K562 (cell line): ENCODE results near the gene DPEP3. TPM values are rescaled to one million over a fixed set of nuclear protein-coding genes. Genes with fewer than 3 reads are reported as not detected.

Experiments
- ARID4B ChIP-seq: sonication (generic); formaldehyde crosslinking; IDR thresholded peaks from 2 replicates; pipeline ENCODE4 v1.8.0; 2022; ENCODE audit warnings: mild to moderate bottlenecking, missing genetic modification reagents
- ATF1 ChIP-seq, 2 experiments: fragments of 450-650 bp in 1 of 2; IDR thresholded peaks; 2 replicates each; pipeline ENCODE4 v1.6.1; 2016; ENCODE audit warnings: missing compliant biosample characterization in 1 of 2, missing genetic modification characterization in 1 of 2
- CCNT2 ChIP-seq: IDR thresholded peaks from 2 replicates; pipeline ENCODE4 v1.6.1; 2011; ENCODE audit warnings: borderline replicate concordance, low read depth, mild to moderate bottlenecking, moderate library complexity, mixed read lengths, low read length; ENCODE audit not compliant: insufficient read length; ENCODE audit errors: extremely low read depth
- ETV6 ChIP-seq, 3 experiments: fragments of 150-350 bp in 1 of 3; sonication (generic) in 1 of 3; formaldehyde crosslinking in 1 of 3; IDR thresholded peaks; 2 replicates each; pipeline versions ENCODE4 v1.6.1 to v1.8.0; 2014 to 2022; ENCODE audit warnings: borderline replicate concordance in 2 of 3, low read depth in 2 of 3, antibody characterized with exemption in 1 of 3, low read length in 1 of 3, mild to moderate bottlenecking in 1 of 3, missing genetic modification reagents in 1 of 3
- ILF3 ChIP-seq: fragments of 450-650 bp; IDR thresholded peaks from 2 replicates; pipeline ENCODE4 v1.6.1; 2018; ENCODE audit warnings: antibody characterized with exemption, mild to moderate bottlenecking, moderate library complexity, borderline replicate concordance
- KAT2B ChIP-seq: IDR thresholded peaks from one replicate; pipeline ENCODE4 v1.6.1; 2012; ENCODE audit warnings: low read depth, mild to moderate bottlenecking, control low read depth, inconsistent platforms, low read length, moderate library complexity
- KDM1A ChIP-seq, 2 experiments: fragments of 450-650 bp; IDR thresholded peaks; 2 replicates each; pipeline ENCODE4 v1.6.1; 2016; ENCODE audit warnings: mild to moderate bottlenecking in 2 of 2
- RERE ChIP-seq: sonication (generic); formaldehyde crosslinking; IDR thresholded peaks from 2 replicates; pipeline ENCODE4 v1.8.0; 2023; ENCODE audit warnings: missing genetic modification reagents, mild to moderate bottlenecking, borderline replicate concordance
- ZNF239 ChIP-seq: fragments of 250-450 bp; sonication (Bioruptor Pico); IDR thresholded peaks from 2 replicates; pipeline ENCODE4 v1.4.0; 2020; ENCODE audit warnings: mild to moderate bottlenecking
- polyA plus RNA-seq, 8 experiments: library from polyadenylated mRNA; depleted of rRNA in 4 of 8; stranded (reverse) in 5 of 8; unstranded in 3 of 8; fragments of >200 nt; fragmentation: Nextera tagmentation in 2 of 8; fragmentation: Illumina TruSeq in 1 of 8; extraction: Ambion mirVana in 2 of 8; extraction: Trizol in 1 of 8; gene quantifications; 2 replicates each; pipeline versions ENCODE4 v1.2.1 to v1.2.3, GENCODE V29; 2011 to 2014; ENCODE audit warnings: inconsistent platforms in 1 of 8, missing spikeins in 1 of 8
- total RNA-seq, 7 experiments: library from RNA; depleted of rRNA in 6 of 7; stranded (reverse); fragments of >200 nt in 6 of 7; fragmentation: Illumina TruSeq in 2 of 7; extraction: Trizol in 2 of 7; gene quantifications; 2 replicates each; pipeline versions ENCODE4 v1.2.1 to v1.2.3, GENCODE V29; 2011 to 2021; ENCODE audit warnings: low replicate concordance in 1 of 7
- TF ChIP-seq, protein P1 (sequence below): fragments of 250-450 bp; sonication (Bioruptor Pico); IDR thresholded peaks from 2 replicates; pipeline ENCODE4 v1.5.1; 2021; ENCODE audit warnings: mild to moderate bottlenecking

DPEP3 gene
- total and polyA plus RNA-seq, 9 of the 15 experiments (the other 6 are each of a cell fraction or from before 2014, with no cell fraction given): not detected

GRCh38 chr16:68022728-68023537 lies 42.6 kb upstream of the DPEP3 start, which contains the start of the genes DDX28 and DUS2 (continued):
- TF ChIP-seq ARID4B (CRISPR knock-in tag) (peak; percentile 92), RERE (CRISPR knock-in tag) (peak; percentile 77; the same call in 1 of the 2 replicates), KDM1A (IDR thresholded peaks at IDR 0.05) (no peak), CCNT2 (no peak), ZNF239 (CRISPR knock-in tag) (no peak), KAT2B (no peak), ILF3 (no peak), ETV6 (IDR thresholded peaks at IDR 0.05; ENCODE audit: borderline replicate concordance in 1 of 2, low read depth in 2 of 2, low read length in 1 of 2) (no peak), ETV6 (CRISPR knock-in tag; IDR thresholded peaks at IDR 0.05; ENCODE audit: borderline replicate concordance) (no peak), ATF1 (CRISPR knock-in tag; IDR thresholded peaks at IDR 0.05) (peak; percentile 98), ATF1 (tag; IDR thresholded peaks at IDR 0.05) (peak; percentile 100)
- TF ChIP-seq, protein P1, sequence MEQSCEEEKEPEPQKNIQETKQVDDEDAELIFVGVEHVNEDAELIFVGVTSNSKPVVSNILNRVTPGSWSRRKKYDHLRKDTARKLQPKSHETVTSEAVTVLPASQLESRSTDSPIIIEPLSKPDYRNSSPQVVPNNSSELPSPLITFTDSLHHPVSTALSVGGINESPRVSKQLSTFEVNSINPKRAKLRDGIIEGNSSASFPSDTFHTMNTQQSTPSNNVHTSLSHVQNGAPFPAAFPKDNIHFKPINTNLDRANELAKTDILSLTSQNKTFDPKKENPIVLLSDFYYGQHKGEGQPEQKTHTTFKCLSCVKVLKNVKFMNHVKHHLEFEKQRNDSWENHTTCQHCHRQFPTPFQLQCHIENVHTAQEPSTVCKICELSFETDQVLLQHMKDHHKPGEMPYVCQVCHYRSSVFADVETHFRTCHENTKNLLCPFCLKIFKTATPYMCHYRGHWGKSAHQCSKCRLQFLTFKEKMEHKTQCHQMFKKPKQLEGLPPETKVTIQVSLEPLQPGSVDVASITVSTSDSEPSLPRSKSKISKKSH (CRISPR knock-in tag): no peak
